GM18519 (cell line): ENCODE data around the gene CHRDL1.
"Not testable (repeated sequence)": the region's sequence is repeated elsewhere in the genome, so short reads cannot be mapped to it uniquely, and the experiment has no call there.

Source experiments
- ATAC-seq: cut with Tn5 transposase; IDR thresholded peaks from one replicate; pipeline ENCODE4 v1.9.1; 2021; ENCODE audit warnings: mild to moderate bottlenecking, moderate library complexity; ENCODE audit not compliant: unreplicated experiment, low FRiP score

Gene CHRDL1

GRCh38 chrX:110667706-110668105, 127.9 kb downstream of the CHRDL1 start:
- no peak for ATAC-seq

GRCh38 chrX:110665223-110666002, 130.2 kb downstream of the CHRDL1 start:
- ATAC-seq: no peak

GRCh38 chrX:110657073-110657472, 138.5 kb downstream of the CHRDL1 start:
- no peak for ATAC-seq

DNA sequence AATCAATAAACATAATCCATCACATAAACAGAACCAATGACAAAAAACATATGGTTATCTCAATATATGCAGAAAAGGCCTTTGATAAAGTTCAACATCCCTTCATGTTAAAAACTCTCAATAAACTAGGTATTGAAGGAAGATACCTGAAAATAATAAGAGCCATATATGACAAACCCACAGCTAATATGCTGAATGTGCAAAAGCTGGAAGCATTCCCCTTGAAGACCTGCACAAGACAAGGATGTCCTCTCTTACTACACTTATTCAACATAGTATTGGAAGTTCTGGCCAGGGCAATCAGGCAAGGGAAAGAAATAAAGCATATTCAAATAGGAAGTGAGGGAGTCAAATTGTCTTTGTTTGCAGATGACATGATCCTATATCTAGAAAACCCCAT, 141.3 kb downstream of the CHRDL1 start:
- ATAC-seq: not testable (repeated sequence)

DNA sequence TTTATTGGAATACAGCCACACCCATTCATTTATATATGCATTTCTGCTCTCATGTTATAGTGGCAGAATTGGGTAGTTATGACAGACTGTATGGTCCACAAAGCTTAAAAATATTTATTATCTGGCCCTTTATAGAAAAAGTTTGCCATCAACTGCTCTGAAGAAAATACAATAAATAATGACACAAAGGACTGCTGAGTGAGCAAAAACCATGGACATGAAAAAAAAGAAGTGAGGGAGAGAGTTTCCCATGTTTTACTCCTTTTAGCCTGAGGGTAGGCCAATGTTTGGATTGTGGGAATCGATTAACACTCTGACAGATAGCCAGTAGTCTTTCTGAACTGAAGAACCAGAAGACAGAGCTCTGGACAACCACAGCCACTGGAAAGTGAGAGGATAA, 149.2 kb downstream of the CHRDL1 start:
- no peak for ATAC-seq
